CD4-positive, alpha-beta T cell treated with Interleukin-12 subunit alpha and Interleukin-12 subunit beta, for 1 hour (primary cell): ENCODE results near the gene KRT222.
A peak's percentile ranks its signal among the peaks of the same experiment; 100 is the strongest.

Experiments
- DNase-seq: peaks from one replicate; pipeline ENCODE4 v3.0.0-alpha.2; 2020

The KRT222 gene

GRCh38 chr17:40614431-40615067 is 50.4 kb downstream of the KRT222 start:
- no peak for DNase-seq

GRCh38 chr17:40613467-40614154 is 51.4 kb downstream of the KRT222 start:
- no peak for DNase-seq

- peak; percentile 83 for DNase-seq
Measured at GRCh38 chr17:40612599-40613244, 52.3 kb downstream of the KRT222 start.

- DNase-seq: no peak
Measured at GRCh38 chr17:40611840-40612474, 53.0 kb downstream of the KRT222 start.

- no peak for DNase-seq
Measured at GRCh38 chr17:40610359-40610758, 54.6 kb downstream of the KRT222 start.

- peak; percentile 89 for DNase-seq
Measured at GRCh38 chr17:40608061-40608581, 56.9 kb downstream of the KRT222 start.

- peak; percentile 80 for DNase-seq
Measured at GRCh38 chr17:40607641-40608040, 57.3 kb downstream of the KRT222 start.

- DNase-seq: no peak
Measured at GRCh38 chr17:40606548-40607353, 58.2 kb downstream of the KRT222 start.

GRCh38 chr17:40605306-40605705 is 59.7 kb downstream of the KRT222 start:
- peak; percentile 77 for DNase-seq
